ENCODE results near the gene TLL2.

The TLL2 gene

DNA sequence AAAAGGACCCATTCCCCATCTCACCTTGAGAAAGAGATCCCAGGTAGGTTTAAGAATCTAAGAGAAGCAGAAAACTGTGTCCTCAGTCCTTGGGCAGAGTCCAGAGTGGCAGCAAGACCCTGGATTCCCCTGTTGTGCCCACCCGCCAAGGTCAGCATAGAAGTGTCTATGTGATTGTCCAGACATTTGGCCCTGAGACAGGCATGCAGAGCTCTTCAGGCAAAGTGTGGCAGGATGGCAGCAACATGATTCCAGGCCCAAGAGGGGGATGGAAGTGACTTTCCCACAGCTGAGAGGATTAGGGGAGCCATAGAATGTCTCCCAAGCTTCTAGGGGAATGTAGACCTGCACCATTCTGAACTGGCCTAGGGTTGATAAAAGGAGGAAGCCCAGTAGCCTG lies 115.8 kb downstream of the TLL2 start:
- no peak for DNase-seq

DNA sequence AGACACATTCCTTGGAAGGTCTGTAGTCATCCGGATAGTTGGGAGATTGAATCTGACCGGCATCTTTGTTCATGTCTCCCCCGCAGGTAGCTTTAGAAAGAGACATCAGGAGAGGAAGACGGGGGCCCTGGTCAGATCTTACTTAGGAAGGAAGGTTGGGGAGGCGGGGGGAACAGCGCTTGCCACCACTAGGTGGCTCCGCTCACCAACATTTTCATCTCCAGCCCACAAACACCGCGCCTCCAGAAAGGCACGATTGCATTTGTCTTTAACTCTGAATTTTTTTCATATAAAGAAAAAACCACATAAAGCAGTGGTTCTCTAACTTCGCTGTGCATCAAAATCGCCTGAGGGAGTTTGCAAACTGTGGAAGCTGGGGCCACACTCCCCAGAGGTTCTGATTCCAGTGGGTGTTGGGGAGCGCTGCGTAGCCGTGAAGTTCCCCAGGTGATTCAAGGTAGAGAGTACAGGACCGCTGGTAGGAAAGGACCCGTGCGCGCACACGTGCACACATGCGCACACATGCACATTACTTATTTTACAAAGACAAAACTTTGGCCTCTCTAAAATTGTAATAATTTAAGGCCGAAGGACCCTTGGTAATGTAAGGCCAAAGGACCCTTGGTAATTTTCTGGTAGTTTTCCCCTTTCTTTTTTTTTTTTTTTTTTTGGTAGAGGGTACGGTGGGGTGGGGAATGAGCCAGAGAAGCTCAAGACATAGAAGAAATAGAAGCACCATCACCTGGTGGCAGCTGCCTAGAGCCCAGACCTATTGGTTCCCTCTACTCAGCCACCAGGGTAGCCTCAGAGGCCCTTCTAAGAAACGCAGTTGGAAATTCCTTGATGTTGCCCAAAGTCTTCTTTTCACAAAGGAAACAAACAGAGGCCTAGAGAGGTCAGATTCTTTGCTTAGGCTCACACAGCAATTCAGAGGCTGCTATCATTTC lies 117.5 kb downstream of the TLL2 start:
- DNase-seq: peak in 54 of 58 donors; percentile 5 to 73 (median 46)

DNA sequence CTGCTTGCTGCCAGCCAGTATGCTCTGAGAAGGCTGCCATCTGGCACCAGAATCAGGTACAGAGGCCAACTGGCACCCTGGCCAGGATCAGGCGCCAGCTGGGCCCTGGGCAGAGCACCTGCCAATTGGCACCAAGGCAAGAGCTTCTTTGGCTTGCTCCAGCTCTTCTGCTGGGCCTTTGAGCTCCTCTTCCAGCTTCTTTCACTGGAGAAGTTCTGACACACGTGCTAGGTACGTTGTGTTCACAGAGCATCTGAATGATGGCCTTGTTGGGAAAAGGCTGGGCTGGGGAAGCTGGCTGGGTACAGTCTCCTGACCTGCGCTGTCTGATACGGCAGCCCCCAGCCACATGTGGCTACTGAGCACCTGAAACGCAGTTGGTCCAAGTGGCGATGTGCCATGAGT lies 123.3 kb downstream of the TLL2 start:
- DNase-seq: peak in 57 of 58 donors; percentile 9 to 91 (median 73)

DNA sequence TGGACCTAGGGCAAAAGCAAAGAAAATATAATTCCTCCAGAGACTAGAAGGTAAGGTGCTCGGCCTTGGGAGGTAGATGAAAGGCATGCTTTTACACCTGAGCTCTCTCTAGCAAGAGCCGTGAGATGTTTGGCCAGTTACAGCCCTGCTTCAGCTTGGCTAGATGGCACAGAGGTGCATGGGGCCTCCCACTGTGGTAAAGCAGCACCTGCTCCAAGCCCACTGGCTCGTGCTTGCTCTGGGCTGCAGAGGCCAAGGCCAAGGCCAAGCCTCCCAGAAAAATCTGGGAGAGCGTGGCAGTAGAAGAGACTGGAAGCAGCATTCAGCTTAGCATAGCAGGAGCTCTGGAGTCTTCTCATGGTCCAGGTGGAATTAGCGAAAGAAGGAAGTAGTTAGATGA lies 123.9 kb downstream of the TLL2 start:
- no peak for DNase-seq

DNA sequence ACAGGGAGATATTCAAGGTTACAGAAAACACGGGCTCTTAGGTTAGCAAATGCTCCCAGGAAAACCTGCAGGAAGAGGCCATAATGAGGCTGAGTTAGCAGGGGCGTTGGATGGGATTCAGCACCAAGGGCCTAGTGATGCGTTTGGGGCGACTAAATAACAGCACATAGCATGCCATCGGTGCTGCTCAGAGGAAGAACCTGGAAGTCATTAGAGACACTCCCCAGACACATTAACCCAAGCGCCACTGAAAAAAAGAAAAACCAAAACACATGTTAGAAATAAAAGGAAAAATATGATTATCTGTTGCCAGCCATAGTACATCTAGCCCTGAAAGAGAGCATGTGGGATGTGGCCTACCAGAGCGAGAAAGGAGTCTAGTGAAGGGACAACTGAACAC lies 126.1 kb downstream of the TLL2 start:
- DNase-seq: no peak

DNA sequence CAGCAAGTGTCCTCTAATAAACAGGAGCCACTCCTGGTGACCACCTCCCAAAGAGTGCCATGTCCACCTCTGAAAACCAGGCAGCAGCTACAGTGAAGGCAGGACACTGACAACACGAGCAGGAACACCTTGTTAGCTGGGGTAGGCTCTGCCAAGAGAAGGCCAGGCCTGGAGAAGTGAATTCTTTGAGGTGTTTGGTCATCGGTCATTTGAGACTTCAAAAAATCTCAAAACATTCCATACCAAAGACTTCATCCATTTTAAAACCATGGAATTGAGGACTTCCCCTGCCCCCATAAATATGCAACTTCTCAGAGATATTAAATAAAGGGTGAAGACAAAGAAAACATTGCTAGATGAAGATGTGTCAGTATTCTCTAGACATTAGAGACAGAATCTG lies 126.6 kb downstream of the TLL2 start:
- no peak for DNase-seq

DNA sequence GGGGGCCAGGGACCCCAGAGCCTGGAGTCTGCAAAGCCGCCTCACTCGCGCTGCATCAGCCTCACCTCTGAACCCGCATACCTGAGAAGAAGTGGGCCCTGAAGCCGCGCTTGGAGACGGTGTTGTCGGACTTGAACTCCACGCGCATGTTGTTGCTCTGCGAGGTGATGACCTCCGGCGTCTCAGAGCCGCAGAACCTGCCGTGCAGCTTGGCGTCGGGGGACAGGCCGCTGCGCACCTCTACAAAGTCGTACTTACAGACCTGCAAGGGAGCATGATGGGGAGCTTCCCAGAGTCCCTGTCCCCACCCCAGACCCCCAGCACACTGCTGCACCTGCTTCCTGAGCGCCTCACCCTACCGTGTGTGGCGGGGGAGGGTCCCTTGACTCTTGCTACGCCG lies 129.2 kb downstream of the TLL2 start:
- no peak for DNase-seq

DNA sequence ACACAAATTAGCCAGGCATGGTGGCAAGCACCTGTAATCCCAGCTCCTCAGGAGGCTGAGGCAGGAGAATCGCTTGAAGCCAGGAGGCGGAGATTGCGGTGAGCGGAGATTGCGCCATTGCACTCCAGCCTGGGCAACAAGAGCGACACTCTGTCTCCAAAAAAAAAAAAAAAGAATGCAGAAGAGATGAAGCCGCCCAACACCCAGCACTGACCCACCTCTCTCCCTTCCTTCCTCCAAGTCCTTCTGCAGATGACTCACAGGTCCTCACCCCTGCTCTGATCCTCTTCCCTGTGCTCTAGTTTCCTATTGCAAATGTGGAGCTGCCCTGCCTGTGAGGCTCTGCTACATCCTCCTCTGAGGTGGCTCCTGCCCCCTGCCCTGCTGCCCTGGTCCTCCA lies 132.9 kb downstream of the TLL2 start:
- no peak for DNase-seq

DNA sequence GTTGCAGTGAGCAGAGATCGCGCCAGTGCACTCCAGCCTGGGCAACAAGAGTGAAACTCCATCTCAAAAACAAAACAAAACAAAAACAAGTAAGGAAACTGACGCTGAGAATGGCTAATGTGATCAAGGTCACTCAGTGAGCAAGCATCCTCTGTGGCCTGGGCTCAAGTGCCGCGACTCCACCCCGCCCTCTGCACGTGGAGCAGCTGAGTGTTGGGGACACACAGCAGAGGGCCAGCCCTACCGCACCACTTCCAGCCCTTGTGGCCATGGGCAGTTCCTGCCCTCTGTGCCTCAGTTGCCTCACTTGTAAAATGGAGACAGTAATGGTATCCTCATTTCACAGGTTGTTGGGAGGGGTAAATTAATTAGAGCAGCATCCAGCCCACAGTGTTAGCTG lies 134.0 kb downstream of the TLL2 start:
- no peak for DNase-seq

DNA sequence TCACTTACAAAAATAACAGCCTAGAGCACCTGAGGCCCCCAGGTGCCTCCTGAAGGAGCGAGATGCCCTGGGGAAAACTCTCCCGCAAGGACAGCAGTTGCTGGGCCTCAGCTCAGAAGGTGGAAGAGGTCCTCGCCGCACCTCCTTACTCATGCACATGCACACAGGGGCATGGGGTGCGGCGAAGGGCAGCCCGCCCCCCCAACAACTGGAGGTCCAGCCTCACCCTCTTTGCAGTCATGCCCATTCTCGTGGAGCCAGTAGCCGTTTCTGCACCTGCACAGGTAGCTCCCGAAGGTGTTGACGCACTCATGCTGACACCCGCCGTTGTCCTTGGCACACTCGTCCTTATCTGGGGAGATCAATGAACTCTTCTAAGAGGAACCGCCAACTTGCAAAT lies 135.0 kb downstream of the TLL2 start:
- no peak for DNase-seq

DNA sequence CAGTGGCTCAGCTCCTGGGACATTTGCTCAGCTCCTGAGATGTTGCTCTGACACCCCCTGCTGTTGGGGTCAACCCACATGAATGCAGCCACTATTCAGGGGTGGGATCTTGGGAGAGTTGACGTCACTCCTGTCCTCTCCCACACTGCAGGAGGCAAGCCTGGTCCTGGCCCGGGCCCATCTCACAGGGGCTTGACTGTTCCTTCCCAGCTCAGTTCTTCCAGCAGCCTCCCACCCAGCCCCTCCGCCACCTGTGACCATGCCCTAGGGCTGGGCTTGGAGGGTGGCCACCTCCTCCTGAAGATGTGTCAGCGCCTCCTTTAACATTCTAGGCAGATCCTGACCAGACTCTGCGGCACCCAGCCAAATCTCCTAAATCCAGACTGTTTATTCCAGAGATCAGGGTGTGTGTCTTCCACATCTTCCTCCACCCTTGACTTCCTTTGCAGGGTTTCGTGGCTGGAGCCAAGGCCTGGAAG lies 135.9 kb downstream of the TLL2 start:
- no peak for DNase-seq

DNA sequence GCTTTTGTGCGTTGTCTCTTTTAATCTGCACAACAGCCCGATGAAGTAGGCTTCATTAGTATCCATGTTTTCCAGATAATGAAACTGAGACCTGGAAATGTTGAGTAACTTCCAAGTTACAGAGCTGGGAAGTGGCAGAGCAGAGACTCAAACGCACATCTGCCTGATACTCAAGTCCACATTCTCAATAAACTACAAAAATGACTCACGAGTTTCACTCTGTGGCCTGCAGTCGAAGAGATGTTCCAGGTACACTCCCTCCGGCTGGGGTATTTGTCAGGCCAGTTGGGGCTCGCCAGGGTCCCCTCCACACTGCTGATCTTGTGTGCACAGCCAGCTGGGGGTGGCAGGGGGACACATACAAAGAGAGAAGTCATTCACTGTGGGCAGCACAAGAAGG lies 137.2 kb downstream of the TLL2 start:
- no peak for DNase-seq

DNA sequence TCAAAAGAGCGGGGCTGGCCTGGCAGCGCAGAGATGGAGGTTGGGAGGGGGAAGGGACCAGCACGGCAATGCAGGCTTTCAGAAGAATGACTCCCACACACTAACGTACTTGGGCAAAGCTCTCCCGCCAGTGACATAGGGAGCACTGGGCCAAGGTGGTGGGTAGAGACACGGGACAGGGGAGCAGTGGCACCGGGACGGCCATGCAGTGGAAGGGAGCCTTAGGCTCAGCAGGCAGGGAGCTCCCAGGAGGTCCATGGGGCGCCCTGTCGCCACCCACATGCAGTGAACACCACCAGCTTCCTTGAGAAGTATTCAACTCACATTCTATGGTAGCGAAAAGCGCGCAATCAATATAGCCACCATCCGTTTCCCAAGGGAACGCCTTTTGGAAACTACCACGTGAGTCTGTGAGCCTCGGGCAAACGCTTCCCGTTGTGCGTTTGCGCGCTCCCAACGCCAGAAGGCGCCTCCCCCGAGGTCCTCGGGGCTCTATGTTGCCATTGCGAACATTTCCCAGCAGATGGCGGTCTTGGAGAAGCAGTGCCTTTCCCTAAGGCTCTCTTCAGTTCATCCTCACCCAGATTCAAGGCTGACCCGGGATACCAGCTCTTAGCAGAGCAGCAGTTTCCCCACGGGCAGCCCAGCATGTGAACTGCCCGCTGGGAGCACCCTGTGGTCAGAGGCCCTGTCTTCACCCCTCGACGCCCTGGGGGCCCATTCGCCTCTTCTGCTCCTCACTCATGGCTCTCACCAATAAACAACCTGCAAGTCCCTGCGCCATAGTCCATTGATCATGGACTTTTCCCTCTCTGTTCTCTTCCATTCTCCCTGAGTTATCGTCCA lies 138.5 kb downstream of the TLL2 start:
- DNase-seq: peak; percentile 43 to 95 (median 82)

DNA sequence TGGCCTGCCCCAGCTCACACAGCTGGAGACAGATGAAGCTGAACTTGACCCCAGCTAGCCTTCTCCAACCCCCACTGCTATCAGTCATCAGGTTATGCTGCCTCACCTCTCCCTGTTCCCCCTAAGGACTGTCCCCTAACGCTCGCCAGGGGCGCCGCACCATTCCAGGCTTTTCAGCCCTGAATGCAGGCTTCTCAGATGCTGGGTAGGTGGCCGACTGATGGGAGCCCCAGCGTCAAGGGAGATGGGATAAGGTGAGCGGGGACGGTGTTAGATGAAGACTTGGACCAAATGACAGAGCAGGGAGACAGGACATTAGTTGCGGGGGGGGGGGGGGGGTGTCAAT lies 139.1 kb downstream of the TLL2 start:
- DNase-seq: peak in 10 of 58 donors; percentile 12 to 60 (median 36)

DNA sequence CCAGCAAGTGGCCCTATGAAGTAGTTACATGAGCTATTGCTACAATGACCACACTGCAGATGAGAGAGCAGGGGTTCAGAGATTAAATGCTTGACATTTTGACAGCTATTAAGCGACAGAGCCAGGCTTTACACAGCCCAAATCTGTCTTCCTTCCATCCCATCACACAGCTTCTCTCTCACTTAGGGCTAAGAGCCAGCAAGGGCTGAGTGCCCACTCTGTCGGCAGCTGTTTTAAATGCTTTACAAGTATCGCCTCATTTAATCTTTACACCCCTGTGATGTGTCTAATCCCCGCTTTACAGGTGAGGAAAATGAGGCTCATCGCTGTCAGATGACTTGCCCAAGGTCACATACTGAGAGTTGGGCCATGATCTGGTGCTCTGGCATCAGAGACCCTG lies 139.7 kb downstream of the TLL2 start:
- no peak for DNase-seq

DNA sequence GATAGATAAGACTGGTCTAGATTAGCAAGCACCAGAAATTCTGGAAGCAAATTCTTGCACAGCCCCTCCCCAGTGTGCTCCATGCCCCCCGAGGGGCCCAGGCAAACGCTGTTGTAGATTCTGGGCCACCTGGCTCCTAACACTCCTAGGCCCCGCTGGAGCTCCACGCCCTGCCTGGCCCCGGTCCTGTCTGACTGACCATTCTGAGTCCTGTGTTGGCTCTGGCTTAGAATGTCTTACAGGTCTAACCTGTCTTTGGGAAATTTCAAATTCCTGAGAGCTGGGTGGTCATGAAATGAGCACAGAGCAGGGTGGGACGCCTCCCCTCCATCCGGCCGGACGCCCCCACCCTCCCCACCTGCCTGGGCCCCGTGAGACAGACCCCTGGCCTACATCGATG lies 142.4 kb downstream of the TLL2 start:
- DNase-seq: no peak

DNA sequence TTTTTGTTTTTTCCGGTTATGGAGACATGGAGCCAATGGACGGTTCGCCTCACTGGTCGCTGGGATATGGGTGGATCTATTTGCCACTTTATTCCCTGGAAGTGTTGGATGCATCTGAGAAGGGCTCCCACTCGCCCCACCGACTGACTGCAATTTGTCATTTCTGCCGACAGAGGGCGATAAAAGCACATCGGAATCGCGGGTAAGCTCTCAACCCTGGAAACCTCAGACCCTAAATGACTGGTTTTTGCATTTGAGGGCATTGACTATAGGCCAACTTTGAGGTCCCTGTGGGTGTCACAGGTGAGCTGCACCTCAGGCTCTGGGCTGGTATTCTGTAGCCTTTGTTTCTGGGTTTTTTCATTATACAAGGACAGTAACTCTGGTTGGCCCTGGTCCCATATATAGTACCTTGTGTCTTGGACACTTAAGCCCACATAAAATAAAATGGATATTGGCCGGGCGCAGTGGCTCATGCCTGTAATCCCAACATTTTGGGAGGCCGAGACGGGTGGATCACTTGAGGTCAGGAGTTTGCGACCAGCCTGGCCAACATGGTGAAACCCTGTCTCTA lies 143.1 kb downstream of the TLL2 start:
- DNase-seq: peak in 41 of 58 donors; percentile 6 to 70 (median 28)

DNA sequence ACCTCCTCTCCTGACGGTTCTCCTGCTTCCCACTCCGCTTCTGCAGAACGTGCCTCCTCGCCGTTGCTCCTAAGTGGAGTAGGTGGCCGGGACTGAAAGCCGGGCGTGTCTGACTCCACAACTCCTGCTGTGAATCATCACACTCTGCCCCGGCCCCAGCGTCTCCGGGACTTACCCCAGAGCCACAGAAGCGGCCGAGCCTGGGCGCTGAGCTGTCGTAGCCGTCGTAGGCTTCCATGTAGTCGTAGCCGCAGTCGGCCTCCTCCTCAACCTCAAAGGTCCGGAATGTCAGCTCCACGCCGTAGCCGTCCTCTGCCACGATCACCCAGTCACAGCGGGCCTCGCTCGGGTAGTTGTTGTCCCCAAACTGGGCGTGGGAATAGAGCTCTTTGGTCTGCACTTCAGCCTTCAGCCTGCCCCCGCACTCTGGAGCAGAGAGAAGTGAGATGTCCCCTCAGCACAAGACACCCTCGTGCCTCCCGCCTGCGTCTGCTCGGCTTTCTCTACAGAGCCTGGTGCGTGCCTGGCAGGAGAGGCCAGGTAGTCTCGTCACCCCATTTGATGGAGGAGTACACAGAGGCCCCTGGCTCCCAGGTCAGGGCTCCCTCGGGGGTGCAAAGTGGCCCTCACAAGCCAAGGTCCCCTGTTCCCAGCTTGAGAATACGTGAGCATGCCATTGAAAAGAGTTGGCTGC lies 143.7 kb downstream of the TLL2 start:
- no peak for DNase-seq

DNA sequence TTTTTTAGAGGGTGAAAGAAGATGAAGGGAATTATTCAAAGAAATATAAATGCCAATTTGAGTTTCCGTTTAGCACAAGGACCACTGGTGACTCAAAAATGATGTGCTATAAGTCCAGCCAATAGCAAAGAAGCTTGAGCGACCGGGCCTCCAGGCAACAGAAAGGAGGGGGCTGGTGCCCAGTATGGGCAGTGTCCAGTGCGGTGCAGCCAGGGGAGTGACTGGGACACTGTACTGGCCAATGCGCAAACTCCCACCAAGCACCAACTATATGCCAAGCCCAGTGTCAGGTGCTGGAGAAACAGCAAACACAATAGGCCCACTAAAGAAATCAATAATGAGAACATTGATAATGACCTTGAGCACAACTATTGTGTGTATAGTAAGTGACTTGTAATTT lies 144.8 kb downstream of the TLL2 start:
- DNase-seq: peak in 2 of 58 donors; percentile 16 to 39

DNA sequence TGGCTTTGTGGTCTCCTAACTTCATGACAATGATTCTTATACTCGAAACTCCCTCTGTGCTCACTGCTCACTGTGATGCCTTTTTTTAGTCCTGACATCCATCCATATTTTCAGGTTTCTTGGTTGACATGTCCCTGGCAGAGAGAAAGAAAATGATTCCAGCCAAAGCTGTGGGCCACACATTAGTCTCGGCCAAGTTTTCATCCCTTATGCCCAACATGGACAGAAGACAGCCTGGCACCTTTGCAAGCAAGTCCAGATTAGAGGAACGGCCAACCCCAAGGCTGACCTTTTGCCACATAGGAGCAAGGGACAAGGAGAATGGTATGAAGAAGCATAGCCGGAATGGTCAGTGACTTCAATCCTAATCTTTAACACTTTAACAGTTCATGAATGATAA lies 146.3 kb downstream of the TLL2 start:
- DNase-seq: no peak

DNA sequence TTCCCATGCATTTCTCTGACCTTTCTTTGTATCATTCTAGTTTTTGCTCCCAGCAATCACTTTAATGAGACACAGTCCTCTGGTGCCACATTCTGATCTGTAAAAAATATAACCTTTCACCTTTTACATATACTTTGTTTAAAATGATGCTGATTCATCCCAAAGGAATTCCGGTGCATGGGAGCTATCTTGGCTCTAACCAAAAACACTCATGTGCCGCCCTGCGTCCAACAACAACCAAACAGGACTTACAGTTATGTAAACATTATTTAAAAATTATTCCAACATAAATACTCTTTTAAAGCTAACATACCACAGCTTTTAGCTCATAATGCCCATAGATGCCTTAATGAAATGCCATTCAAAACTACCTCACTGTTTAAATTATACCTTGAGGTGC lies 147.2 kb downstream of the TLL2 start:
- no peak for DNase-seq
